ENCODE measurements around the gene HLA-DMB. TPM values are rescaled to one million over a fixed set of nuclear protein-coding genes. Genes with fewer than 3 reads are reported as not detected.
A peak's percentile ranks its signal among the peaks of the same experiment; 100 is the strongest.

Gene HLA-DMB
- total RNA-seq, 1 donor from 2014 or later = 0.07 TPM

DNA sequence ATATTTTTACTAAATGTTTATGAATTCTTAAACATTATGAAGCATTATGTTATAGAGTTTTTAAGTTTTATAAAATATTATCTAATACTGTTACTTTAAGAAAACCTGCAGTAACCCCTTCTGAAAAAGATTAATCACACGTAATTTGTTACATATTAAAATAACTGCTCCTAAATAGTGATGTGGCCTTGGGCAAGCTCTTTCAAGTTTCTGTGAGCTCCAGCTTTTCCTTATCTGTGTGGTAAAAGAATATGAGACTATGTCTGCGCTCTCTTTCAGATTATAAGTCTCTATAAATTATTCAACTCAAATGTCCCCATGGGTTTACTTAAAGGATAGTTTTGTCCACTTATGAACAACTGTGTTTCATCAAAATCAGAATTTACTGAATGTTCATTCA is 31.9 kb downstream of the HLA-DMB start:
- no peak for DNase-seq (ENCODE audit: low read depth, low spot score)

- no peak for DNase-seq (ENCODE audit: low read depth, low spot score)
Measured at GRCh38 chr6:32906539-32906938, 34.3 kb downstream of the HLA-DMB start.

GRCh38 chr6:32905078-32905477 is 35.8 kb downstream of the HLA-DMB start:
- no peak for DNase-seq (ENCODE audit: low read depth, low spot score)

- no peak for DNase-seq (ENCODE audit: low read depth, low spot score)
Measured at GRCh38 chr6:32903952-32904351, 36.9 kb downstream of the HLA-DMB start.

DNA sequence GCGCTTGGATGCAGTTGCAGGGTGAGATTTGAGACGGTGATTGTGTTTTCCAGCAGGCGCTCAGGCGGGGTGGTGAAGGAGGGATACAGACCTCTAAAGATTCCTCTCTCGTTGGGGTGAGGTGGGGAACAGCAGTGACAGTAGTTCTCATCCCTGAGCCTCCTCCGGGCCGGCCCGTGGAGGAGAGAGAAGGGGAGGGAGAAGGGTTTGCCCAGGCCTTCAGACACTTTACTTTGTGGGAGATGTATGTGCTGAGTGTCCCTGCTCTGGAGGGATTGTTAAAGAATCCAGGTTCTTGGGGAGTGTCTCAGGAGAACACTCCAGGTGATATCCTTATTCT is 45.9 kb downstream of the HLA-DMB start:
- no peak for DNase-seq (ENCODE audit: low read depth, low spot score)

- peak; percentile 62 for DNase-seq (ENCODE audit: low read depth, low spot score)
Measured at GRCh38 chr6:32894085-32895005, 46.5 kb downstream of the HLA-DMB start.

- DNase-seq (ENCODE audit: low read depth, low spot score) = no peak
Measured at GRCh38 chr6:32890831-32891230, 50.0 kb downstream of the HLA-DMB start.

DNA sequence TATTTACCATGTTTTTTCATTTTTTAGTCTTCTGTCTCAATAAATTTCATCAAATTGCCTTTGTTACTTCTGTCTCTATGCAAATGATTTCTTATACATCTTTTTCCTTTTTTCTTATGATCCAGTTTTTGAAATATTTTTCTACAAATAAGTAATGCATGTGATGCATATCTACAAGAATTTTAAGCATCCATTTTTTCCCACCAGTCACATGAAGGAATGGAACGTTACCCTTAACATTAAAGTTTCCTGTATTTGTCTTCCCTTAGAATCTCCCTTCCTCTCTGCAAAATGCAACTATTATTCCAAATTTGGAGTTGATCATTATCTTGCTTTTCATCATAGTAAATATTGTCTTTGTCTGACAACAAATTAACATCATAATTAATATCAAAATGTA is 51.3 kb downstream of the HLA-DMB start:
- no peak for DNase-seq (ENCODE audit: low read depth, low spot score)

DNA sequence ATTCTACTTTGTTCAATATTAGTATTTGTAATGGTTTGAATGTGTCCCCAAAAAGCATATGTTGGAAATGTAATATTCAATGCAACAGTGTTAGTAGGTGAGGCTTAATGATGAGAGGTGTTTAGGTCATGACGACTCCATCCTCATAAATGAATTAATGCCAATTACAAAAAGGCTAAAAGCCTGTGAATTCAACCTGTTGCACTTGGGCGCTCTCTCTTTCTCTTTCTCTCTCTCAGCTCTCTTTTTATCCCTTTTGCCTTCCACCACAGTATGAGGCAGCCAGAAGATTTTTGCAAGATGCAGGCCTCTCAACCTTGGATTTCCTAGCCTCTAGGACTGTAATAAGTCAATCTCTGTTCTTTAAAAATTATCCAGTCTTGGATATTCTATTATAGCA is 52.3 kb downstream of the HLA-DMB start:
- no peak for DNase-seq (ENCODE audit: low read depth, low spot score)

- no peak for DNase-seq (ENCODE audit: low read depth, low spot score)
Measured at GRCh38 chr6:32887616-32888015, 53.2 kb downstream of the HLA-DMB start.

DNA sequence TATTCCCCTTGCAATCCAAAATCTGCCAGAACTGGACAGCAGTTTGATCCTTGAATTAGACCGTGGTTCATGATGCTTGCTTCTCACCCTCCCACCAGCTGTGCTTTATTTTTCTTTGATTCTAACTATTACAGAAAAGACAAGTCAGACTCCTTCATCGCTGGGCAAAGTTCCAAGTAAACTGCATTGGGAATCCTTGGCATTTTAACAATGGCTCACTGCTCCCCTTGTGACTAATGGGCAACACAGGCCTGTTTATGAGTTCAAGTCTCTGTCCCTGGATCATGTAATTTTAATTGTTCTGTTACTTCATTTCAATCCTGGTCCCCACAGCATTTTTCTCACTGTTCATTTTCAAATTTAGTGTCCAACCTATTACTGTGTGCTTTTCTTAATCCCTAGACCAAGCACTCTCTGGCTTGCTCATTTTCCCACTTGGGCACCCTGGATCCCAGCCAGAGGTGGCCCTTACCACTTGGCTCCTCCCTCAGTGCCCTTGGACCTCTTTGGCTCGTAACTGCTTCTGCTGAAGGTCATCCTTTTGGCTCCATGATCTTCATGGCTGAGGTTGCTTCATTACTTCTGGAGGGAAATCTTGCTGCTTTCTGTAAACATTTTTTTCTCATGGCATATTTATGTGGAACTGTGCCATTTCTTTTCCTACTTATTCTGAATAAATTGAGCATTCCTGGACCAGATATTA is 54.0 kb downstream of the HLA-DMB start:
- no peak for DNase-seq (ENCODE audit: low read depth, low spot score)

GRCh38 chr6:32885698-32886286 is 55.0 kb downstream of the HLA-DMB start:
- DNase-seq (ENCODE audit: low read depth, low spot score) = peak; percentile 46

Other genes with a start within 250 kb of the HLA-DMB start
- not detected in 2 replicates for gene HLA-DQA2, start 199.6 kb downstream of the HLA-DMB start, total RNA-seq
- not detected in 2 replicates for gene HLA-DQB2, start 177.5 kb downstream of the HLA-DMB start, total RNA-seq
- 0.49 TPM in 1 of 2 replicates, not detected in the other for gene HLA-DOB, start 124.0 kb downstream of the HLA-DMB start, total RNA-seq
- gene TAP2, start 102.3 kb downstream of the HLA-DMB start, total RNA-seq = 35.9 and 45.6 TPM in 2 replicates
- gene PSMB8, start 97.0 kb downstream of the HLA-DMB start, total RNA-seq = 83.1 and 93.6 TPM in 2 replicates
- 43.2 and 70.8 TPM in 2 replicates for gene TAP1, start 87.3 kb downstream of the HLA-DMB start, total RNA-seq
- gene PSMB9, start 86.8 kb downstream of the HLA-DMB start, total RNA-seq = 28.0 and 53.5 TPM in 2 replicates
- gene HLA-DMA, start 12.1 kb upstream of the HLA-DMB start, total RNA-seq = 0.26 and 0.46 TPM in 2 replicates
- gene BRD2, start 27.6 kb upstream of the HLA-DMB start, total RNA-seq = 52.1 and 77.0 TPM in 2 replicates
- not detected in 2 replicates for gene HLA-DOA, start 68.6 kb upstream of the HLA-DMB start, total RNA-seq
- 1.4 TPM in 1 of 2 replicates, not detected in the other for gene HLA-DPA1, start 132.6 kb upstream of the HLA-DMB start, total RNA-seq
- 0.46 and 10.3 TPM in 2 replicates for gene HLA-DPB1, start 135.0 kb upstream of the HLA-DMB start, total RNA-seq

All from pulmonary artery endothelial cell (primary cell).